GM12878 (cell line): ENCODE results near the gene AEN. TPM values are rescaled to one million over a fixed set of nuclear protein-coding genes. Genes with fewer than 3 reads are reported as not detected.
A peak's percentile ranks its signal among the peaks of the same experiment; 100 is the strongest.

Experiments
- CBX3 ChIP-seq: fragments of 200-600 bp; sonication (generic); IDR thresholded peaks from 2 replicates; pipeline ENCODE4 v1.6.1; 2016; ENCODE audit warnings: low read depth, borderline replicate concordance
- CREB1 ChIP-seq: IDR thresholded peaks from 2 replicates; pipeline ENCODE4 v1.6.1; 2012; ENCODE audit warnings: low read depth, mild to moderate bottlenecking, inconsistent platforms
- CREM ChIP-seq: IDR thresholded peaks from 2 replicates; pipeline ENCODE4 v1.6.1; 2014; ENCODE audit warnings: antibody characterized with exemption, low read depth
- EED ChIP-seq: sonication (generic); IDR thresholded peaks from 2 replicates; pipeline ENCODE4 v1.6.1; 2016; ENCODE audit warnings: antibody characterized with exemption, low read depth
- FOXM1 ChIP-seq: IDR thresholded peaks from 2 replicates; pipeline ENCODE4 v1.6.1; 2012; ENCODE audit warnings: low read depth, mild to moderate bottlenecking, inconsistent platforms, low read length, moderate library complexity
- IKZF1 ChIP-seq: fragments of 450-650 bp; conservative IDR thresholded peaks from 2 replicates; pipeline ENCODE4 v1.6.1; 2017; ENCODE audit warnings: antibody characterized with exemption, mild to moderate bottlenecking
- IRF4 ChIP-seq: IDR thresholded peaks from 2 replicates; pipeline ENCODE4 v1.6.1; 2011; ENCODE audit warnings: low read depth, low read length
- JUNB ChIP-seq: IDR thresholded peaks from 2 replicates; pipeline ENCODE4 v1.6.1; 2016; ENCODE audit warnings: antibody characterized with exemption, mild to moderate bottlenecking
- MEF2A ChIP-seq: IDR thresholded peaks from 2 replicates; pipeline ENCODE4 v1.6.1; 2011; ENCODE audit warnings: low read depth, mild to moderate bottlenecking, low read length, moderate library complexity; ENCODE audit not compliant: insufficient read depth
- MEF2B ChIP-seq: fragments of 450-650 bp; IDR thresholded peaks from 2 replicates; pipeline ENCODE4 v1.6.1; 2018; ENCODE audit warnings: mild to moderate bottlenecking, moderate library complexity; ENCODE audit not compliant: partially characterized antibody, poor library complexity, severe bottlenecking
- MTA3 ChIP-seq: IDR thresholded peaks from 2 replicates; pipeline ENCODE4 v1.6.1; 2012; ENCODE audit warnings: low read length, inconsistent platforms, borderline replicate concordance
- PAX8 ChIP-seq: fragments of 450-650 bp; IDR thresholded peaks from 2 replicates; pipeline ENCODE4 v1.6.1; 2017; ENCODE audit warnings: mild to moderate bottlenecking, moderate library complexity
- POU2F2 ChIP-seq: IDR thresholded peaks from 3 replicates; pipeline ENCODE4 v1.6.1; 2011; ENCODE audit warnings: low read depth, mild to moderate bottlenecking, low read length, borderline replicate concordance
- RB1 ChIP-seq: fragments of 450-650 bp; formaldehyde crosslinking; IDR thresholded peaks from 2 replicates; pipeline ENCODE4 v1.6.1; 2017; ENCODE audit warnings: mild to moderate bottlenecking, borderline replicate concordance
- RELA ChIP-seq: fragments of 450-650 bp; IDR thresholded peaks from 2 replicates; pipeline ENCODE4 v1.8.0; 2014; ENCODE audit warnings: borderline replicate concordance; ENCODE audit not compliant: partially characterized antibody
- REST ChIP-seq: IDR thresholded peaks from 2 replicates; pipeline ENCODE4 v1.6.1; 2012; ENCODE audit warnings: mild to moderate bottlenecking, low read depth, low read length
- RUNX3 ChIP-seq: IDR thresholded peaks from 2 replicates; pipeline ENCODE4 v1.6.1; 2012; ENCODE audit warnings: low read length, inconsistent platforms
- SKIL ChIP-seq: fragments of 450-650 bp; IDR thresholded peaks from 2 replicates; pipeline ENCODE4 v1.6.1; 2017; ENCODE audit warnings: mild to moderate bottlenecking, low read depth, inconsistent platforms; ENCODE audit not compliant: poor library complexity, severe bottlenecking
- TBL1XR1 ChIP-seq: IDR thresholded peaks from 2 replicates; pipeline ENCODE4 v1.6.1; 2012; ENCODE audit warnings: low read depth, low read length, improper control_type of control experiment
- TCF12 ChIP-seq: IDR thresholded peaks from 2 replicates; pipeline ENCODE4 v1.6.1; 2011; ENCODE audit warnings: low read depth, mild to moderate bottlenecking, low read length
- TCF3 ChIP-seq: IDR thresholded peaks from 2 replicates; pipeline ENCODE4 v1.6.1; 2012; ENCODE audit warnings: low read depth, mild to moderate bottlenecking, low read length, borderline replicate concordance; ENCODE audit not compliant: insufficient read depth
- USF1 ChIP-seq: IDR thresholded peaks from 2 replicates; pipeline ENCODE4 v1.6.1; 2011; ENCODE audit warnings: borderline replicate concordance, low read depth, mild to moderate bottlenecking, moderate library complexity, mixed read lengths, low read length; ENCODE audit not compliant: insufficient read depth; ENCODE audit errors: extremely low read length
- ZBED1 ChIP-seq: IDR thresholded peaks from 2 replicates; pipeline ENCODE4 v1.6.1; 2016; ENCODE audit warnings: borderline replicate concordance
- polyA plus RNA-seq, 11 experiments: library from polyadenylated mRNA; depleted of rRNA in 4 of 11; unstranded in 6 of 11; stranded (reverse) in 5 of 11; fragments of >200 nt; fragmentation: Nextera tagmentation in 4 of 11; fragmentation: Illumina TruSeq in 1 of 11; extraction: Ambion mirVana in 4 of 11; extraction: Trizol in 1 of 11; gene quantifications; 1 replicate in 1 of 11; 2 replicates in 10 of 11; pipeline versions ENCODE4 v1.2.1 to v1.2.3, GENCODE V29; 2011 to 2016; ENCODE audit warnings: inconsistent platforms in 2 of 11, missing spikeins in 2 of 11, low read depth in 1 of 11
- total RNA-seq, 4 experiments: library from RNA; depleted of rRNA in 3 of 4; stranded (reverse); fragments of >200 nt in 3 of 4; fragmentation: Illumina TruSeq in 1 of 4; extraction: Trizol in 1 of 4; gene quantifications; 2 replicates each; pipeline versions ENCODE4 v1.2.1 to v1.2.3, GENCODE V29; 2013 to 2021
- TF ChIP-seq, protein P1 (sequence below): IDR thresholded peaks from 2 replicates; pipeline ENCODE4 v1.6.1; 2011; ENCODE audit warnings: low read depth, mild to moderate bottlenecking, low read length, moderate library complexity, borderline replicate concordance; ENCODE audit errors: extremely low read depth

Gene AEN
- total and polyA plus RNA-seq, 10 of the 15 experiments (the other 5 are each of a cell fraction or from before 2014, with no cell fraction given): 11.7 to 81.2 (median 53.7) TPM

DNA sequence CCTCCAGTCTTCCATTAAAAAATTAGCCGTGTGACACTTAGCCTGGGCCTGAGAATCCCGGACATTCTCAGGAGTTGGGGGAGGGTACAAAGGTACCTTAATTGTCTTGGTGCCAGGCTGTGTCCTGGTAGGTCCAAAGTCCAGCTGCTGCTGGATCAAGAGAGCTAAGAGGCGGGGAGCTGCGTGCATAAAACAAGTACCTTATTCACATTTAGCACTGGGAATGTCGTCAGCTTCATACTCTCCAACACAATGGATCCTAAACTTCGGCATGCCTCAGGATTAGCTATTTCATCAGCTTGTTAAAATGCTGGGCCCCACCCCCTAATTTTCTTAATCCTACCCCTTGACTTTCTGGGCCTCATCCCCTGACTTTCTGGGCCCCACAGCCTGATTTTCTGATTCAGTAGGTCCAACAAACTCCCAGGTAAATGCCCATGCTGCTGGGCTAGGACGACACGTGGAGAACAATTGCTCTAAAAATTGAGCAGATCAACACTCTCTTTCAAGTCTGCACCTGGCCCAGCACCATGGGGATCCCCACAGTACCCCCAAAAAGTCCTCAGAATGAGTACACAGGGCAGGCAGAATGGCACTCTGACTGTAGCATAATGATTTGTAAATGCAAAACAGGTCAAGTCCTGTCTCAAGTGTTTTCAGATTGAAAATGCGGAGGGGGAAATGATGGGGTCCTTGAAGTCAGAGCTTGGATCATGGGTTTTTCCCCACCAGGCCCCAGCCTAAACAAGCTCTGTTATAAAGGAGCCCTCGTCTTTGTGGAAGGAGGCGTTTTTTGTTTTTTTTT, 5.6 kb upstream of the AEN start (continued):
- TF ChIP-seq EED: peak; percentile 56; the same call in 1 of the 2 replicates
- no peak for TF ChIP-seq MTA3
- peak; percentile 10; the same call in 1 of the 2 replicates for TF ChIP-seq TBL1XR1
- peak; percentile 75; the same call in 2 of the 3 replicates for TF ChIP-seq POU2F2
- no peak for TF ChIP-seq RB1
- peak; percentile 29 for TF ChIP-seq SKIL
- TF ChIP-seq TCF12: peak; percentile 68; the same call in 1 of the 2 replicates
- TF ChIP-seq MEF2B: no peak
- peak; percentile 89 for TF ChIP-seq RELA
- no peak for TF ChIP-seq PAX8
- TF ChIP-seq IRF4: no peak
- TF ChIP-seq, protein P1, sequence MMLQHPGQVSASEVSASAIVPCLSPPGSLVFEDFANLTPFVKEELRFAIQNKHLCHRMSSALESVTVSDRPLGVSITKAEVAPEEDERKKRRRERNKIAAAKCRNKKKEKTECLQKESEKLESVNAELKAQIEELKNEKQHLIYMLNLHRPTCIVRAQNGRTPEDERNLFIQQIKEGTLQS: 0 out of 2 replicates have a peak, but pooled peaks have one; percentile 5
- TF ChIP-seq USF1: no peak
- no peak for TF ChIP-seq CBX3
- no peak for TF ChIP-seq IKZF1
- TF ChIP-seq CREM: peak; percentile 40; the same call in 1 of the 2 replicates
- TF ChIP-seq TCF3: peak; percentile 38; the same call in 1 of the 2 replicates
- TF ChIP-seq JUNB: peak; percentile 59
- TF ChIP-seq CREB1: peak; percentile 37; the same call in 1 of the 2 replicates
- TF ChIP-seq ZBED1: 0 out of 2 replicates have a peak, but pooled peaks have one; percentile 49
- TF ChIP-seq FOXM1: peak; percentile 52; the same call in 1 of the 2 replicates
- no peak for TF ChIP-seq REST
- peak; percentile 58 for TF ChIP-seq RUNX3
- TF ChIP-seq MEF2A: 0 out of 2 replicates have a peak, but pooled peaks have one; percentile 29
